ENCODE measurements around the gene KCNK4.

GRCh38 chr11:64244107-64244506 lies 47.0 kb upstream of the KCNK4 start:
- TF ChIP-seq, protein P1, sequence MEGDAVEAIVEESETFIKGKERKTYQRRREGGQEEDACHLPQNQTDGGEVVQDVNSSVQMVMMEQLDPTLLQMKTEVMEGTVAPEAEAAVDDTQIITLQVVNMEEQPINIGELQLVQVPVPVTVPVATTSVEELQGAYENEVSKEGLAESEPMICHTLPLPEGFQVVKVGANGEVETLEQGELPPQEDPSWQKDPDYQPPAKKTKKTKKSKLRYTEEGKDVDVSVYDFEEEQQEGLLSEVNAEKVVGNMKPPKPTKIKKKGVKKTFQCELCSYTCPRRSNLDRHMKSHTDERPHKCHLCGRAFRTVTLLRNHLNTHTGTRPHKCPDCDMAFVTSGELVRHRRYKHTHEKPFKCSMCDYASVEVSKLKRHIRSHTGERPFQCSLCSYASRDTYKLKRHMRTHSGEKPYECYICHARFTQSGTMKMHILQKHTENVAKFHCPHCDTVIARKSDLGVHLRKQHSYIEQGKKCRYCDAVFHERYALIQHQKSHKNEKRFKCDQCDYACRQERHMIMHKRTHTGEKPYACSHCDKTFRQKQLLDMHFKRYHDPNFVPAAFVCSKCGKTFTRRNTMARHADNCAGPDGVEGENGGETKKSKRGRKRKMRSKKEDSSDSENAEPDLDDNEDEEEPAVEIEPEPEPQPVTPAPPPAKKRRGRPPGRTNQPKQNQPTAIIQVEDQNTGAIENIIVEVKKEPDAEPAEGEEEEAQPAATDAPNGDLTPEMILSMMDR (IDR thresholded peaks at IDR 0.05), result no peak
- TF ChIP-seq POLR2AphosphoS5 (IDR thresholded peaks at IDR 0.05), result no peak

All from transverse colon (tissue), 4 donors.